ENCODE data around the gene TRPM2. TPM values are rescaled to one million over a fixed set of nuclear protein-coding genes. Genes with fewer than 3 reads are reported as not detected.

Gene TRPM2
- 10.0 TPM for total RNA-seq

GRCh38 chr21:44353191-44353970 is at the start of gene TRPM2:
TRPM2 (plus strand) TSS chr21:44353621; CDS start chr21:44353701, 80 bp downstream.
- peak; percentile 58 for DNase-seq (ENCODE audit: low spot score)

GRCh38 chr21:44304011-44304616 is 49.3 kb upstream of the TRPM2 start:
- DNase-seq (ENCODE audit: low spot score) = no peak

GRCh38 chr21:44304877-44305293 is 48.5 kb upstream of the TRPM2 start:
- no peak for DNase-seq (ENCODE audit: low spot score)

GRCh38 chr21:44305691-44306090 is 47.7 kb upstream of the TRPM2 start:
- DNase-seq (ENCODE audit: low spot score) = no peak

GRCh38 chr21:44306936-44307704 is 46.3 kb upstream of the TRPM2 start:
- DNase-seq (ENCODE audit: low spot score) = no peak

- DNase-seq (ENCODE audit: low spot score) = no peak
Measured at GRCh38 chr21:44310628-44311507, 42.6 kb upstream of the TRPM2 start.

GRCh38 chr21:44312089-44312488 is 41.3 kb upstream of the TRPM2 start:
- DNase-seq (ENCODE audit: low spot score) = no peak

- no peak for DNase-seq (ENCODE audit: low spot score)
Measured at GRCh38 chr21:44312716-44313115, 40.7 kb upstream of the TRPM2 start.

- DNase-seq (ENCODE audit: low spot score) = no peak
Measured at GRCh38 chr21:44313451-44313850, 40.0 kb upstream of the TRPM2 start.

- DNase-seq (ENCODE audit: low spot score) = no peak
Measured at GRCh38 chr21:44314128-44314527, 39.3 kb upstream of the TRPM2 start.

GRCh38 chr21:44314561-44314960 is 38.9 kb upstream of the TRPM2 start:
- no peak for DNase-seq (ENCODE audit: low spot score)

GRCh38 chr21:44315691-44316203 is 37.7 kb upstream of the TRPM2 start:
- no peak for DNase-seq (ENCODE audit: low spot score)

- DNase-seq (ENCODE audit: low spot score) = no peak
Measured at GRCh38 chr21:44316277-44316900, 37.0 kb upstream of the TRPM2 start.

GRCh38 chr21:44317241-44317782 is 36.1 kb upstream of the TRPM2 start:
- no peak for DNase-seq (ENCODE audit: low spot score)

- DNase-seq (ENCODE audit: low spot score) = no peak
Measured at GRCh38 chr21:44317871-44318270, 35.5 kb upstream of the TRPM2 start.

- DNase-seq (ENCODE audit: low spot score) = no peak
Measured at GRCh38 chr21:44318489-44319285, 34.7 kb upstream of the TRPM2 start.

- no peak for DNase-seq (ENCODE audit: low spot score)
Measured at GRCh38 chr21:44319407-44320065, 33.9 kb upstream of the TRPM2 start.

- DNase-seq (ENCODE audit: low spot score) = no peak
Measured at GRCh38 chr21:44320847-44321246, 32.6 kb upstream of the TRPM2 start.

GRCh38 chr21:44321846-44322450 is 31.5 kb upstream of the TRPM2 start:
- no peak for DNase-seq (ENCODE audit: low spot score)

Data from ureter (tissue), 1 donor.